ENCODE measurements around the gene SAFB.

GRCh38 chr19:5690955-5691821, 68.3 kb downstream of the SAFB start:
- no peak for TF ChIP-seq CTCF (IDR thresholded peaks at IDR 0.05)
- TF ChIP-seq POLR2A (IDR thresholded peaks at IDR 0.05), result no peak
- peak in 2 of 3 donors; percentile 32 to 54 for TF ChIP-seq POLR2AphosphoS5 (IDR thresholded peaks at IDR 0.05)
- no peak for TF ChIP-seq EP300 (IDR thresholded peaks at IDR 0.05; ENCODE audit: low read depth)

Measured in transverse colon (tissue), 4 donors.